Measurements from ENCODE around the gene RPP38.

- no peak for TF ChIP-seq CTCF (conservative IDR thresholded peaks at IDR 0.05; ENCODE audit: low read length)
- TF ChIP-seq EZH2phosphoT487 (IDR thresholded peaks at IDR 0.05; ENCODE audit: borderline replicate concordance, low read depth, low read length), result no peak
Measured at GRCh38 chr10:15092855-15093408, 4.2 kb upstream of the RPP38 start.

All from OCI-LY7 (cell line).